Activated T-helper 17 cell treated with anti-CD3 and anti-CD28 coated beads, Interleukin-2, amount 50 U/mL, for 72 hours (primary cell): ENCODE data around the gene CHN2. TPM values are rescaled to one million over a fixed set of nuclear protein-coding genes. Genes with fewer than 3 reads are reported as not detected.

ENCODE experiments used
- ATAC-seq: fragments of 150-1000 bp; cut with Tn5 transposase; replicated peaks from 2 replicates; pipeline ENCODE4 v1.10.0; 2021; ENCODE audit warnings: mild to moderate bottlenecking, moderate library complexity
- H3K27ac Mint-ChIP-seq: one replicate; pipeline ENCODE4 v1.8.0; 2022; ENCODE audit warnings: mixed read lengths
- H3K27me3 Mint-ChIP-seq: one replicate; pipeline ENCODE4 v1.8.0; 2022; ENCODE audit warnings: mixed read lengths
- H3K36me3 Mint-ChIP-seq: one replicate; pipeline ENCODE4 v1.8.0; 2022; ENCODE audit warnings: low read depth, mild to moderate bottlenecking, mixed read lengths
- H3K4me1 Mint-ChIP-seq: one replicate; pipeline ENCODE4 v1.8.0; 2022; ENCODE audit warnings: mixed read lengths
- H3K4me3 Mint-ChIP-seq: one replicate; pipeline ENCODE4 v1.8.0; 2022; ENCODE audit warnings: mild to moderate bottlenecking, mixed read lengths
- H3K9me3 Mint-ChIP-seq: one replicate; pipeline ENCODE4 v1.8.0; 2022; ENCODE audit warnings: mixed read lengths
- total RNA-seq, 2 donors: library from RNA; stranded (reverse); gene quantifications; one replicate each; pipeline ENCODE4 v1.2.3, GENCODE V29; 2022

The CHN2 gene
- total RNA-seq, 2 donors from 2014 or later, result 0.85 TPM; not detected in 1

DNA sequence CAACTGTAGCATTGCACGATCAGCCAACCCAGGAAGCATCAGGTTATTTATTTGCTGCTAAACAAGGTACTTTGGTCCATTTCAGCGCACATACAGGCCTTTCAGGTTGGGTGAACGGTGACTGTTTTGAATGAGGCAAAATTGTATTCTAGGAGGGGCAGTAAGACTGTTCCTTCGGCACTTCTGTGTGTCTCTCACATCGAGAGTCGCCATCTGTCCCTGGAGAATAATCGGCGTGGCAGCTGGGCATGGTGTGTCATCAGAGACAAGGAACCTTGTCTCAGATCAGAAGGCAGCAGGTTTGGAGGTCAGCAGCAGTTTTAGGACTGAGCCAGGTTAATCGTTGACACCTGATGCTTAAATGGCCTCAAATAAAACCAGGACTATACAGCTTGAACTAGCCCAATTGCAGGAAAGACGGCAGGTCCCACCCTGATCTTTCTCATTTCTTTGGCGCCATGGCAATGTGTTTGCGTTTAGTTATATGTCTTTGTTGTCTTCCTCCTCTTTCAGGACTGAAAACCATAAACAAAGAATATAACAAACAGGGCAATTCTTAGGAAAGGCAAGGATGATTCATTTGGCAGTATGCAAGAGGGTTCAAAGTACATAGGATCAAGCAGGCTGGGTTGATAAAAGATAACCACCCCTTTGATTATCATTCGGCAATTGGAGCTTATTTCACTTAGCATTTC, 277.0 kb downstream of the CHN2 start:
- H3K4me3 Mint-ChIP-seq, result no peak overlapping the region
- H3K27ac Mint-ChIP-seq, result no peak overlapping the region
- peaks cover 3% of the 10 kb centered on the region for H3K27me3 Mint-ChIP-seq
- H3K4me1 Mint-ChIP-seq, result no peaks in the 10 kb centered on the region
- no peaks in the 10 kb centered on the region for H3K9me3 Mint-ChIP-seq
- H3K36me3 Mint-ChIP-seq, result no peaks in the 10 kb centered on the region
- no peak for ATAC-seq

- H3K4me1 Mint-ChIP-seq, result no peaks in the 10 kb centered on the region
- H3K4me3 Mint-ChIP-seq, result no peak overlapping the region
- H3K27ac Mint-ChIP-seq, result no peak overlapping the region
- no peak for ATAC-seq
- H3K27me3 Mint-ChIP-seq, result peaks cover 3% of the 10 kb centered on the region
- no peaks in the 10 kb centered on the region for H3K36me3 Mint-ChIP-seq
- H3K9me3 Mint-ChIP-seq, result no peaks in the 10 kb centered on the region
Observed at GRCh38 chr7:29476916-29477315, 282.3 kb downstream of the CHN2 start.

- Mint-ChIP-seq H3K4me1 (no peaks in the 10 kb centered on the region), H3K36me3 (no peaks in the 10 kb centered on the region), H3K27ac (no peak overlapping the region), H3K9me3 (no peaks in the 10 kb centered on the region), H3K4me3 (no peak overlapping the region), H3K27me3 (peaks cover 3% of the 10 kb centered on the region)
- ATAC-seq, result no peak
Observed at GRCh38 chr7:29478226-29478625, 283.7 kb downstream of the CHN2 start.

- H3K36me3 Mint-ChIP-seq, result no peaks in the 10 kb centered on the region
- H3K9me3 Mint-ChIP-seq, result no peaks in the 10 kb centered on the region
- peaks cover 3% of the 10 kb centered on the region for H3K27me3 Mint-ChIP-seq
- no peaks in the 10 kb centered on the region for H3K4me1 Mint-ChIP-seq
- H3K27ac Mint-ChIP-seq, result no peak overlapping the region
- H3K4me3 Mint-ChIP-seq, result no peak overlapping the region
- ATAC-seq, result no peak
Observed at GRCh38 chr7:29478687-29479240, 284.2 kb downstream of the CHN2 start.

DNA sequence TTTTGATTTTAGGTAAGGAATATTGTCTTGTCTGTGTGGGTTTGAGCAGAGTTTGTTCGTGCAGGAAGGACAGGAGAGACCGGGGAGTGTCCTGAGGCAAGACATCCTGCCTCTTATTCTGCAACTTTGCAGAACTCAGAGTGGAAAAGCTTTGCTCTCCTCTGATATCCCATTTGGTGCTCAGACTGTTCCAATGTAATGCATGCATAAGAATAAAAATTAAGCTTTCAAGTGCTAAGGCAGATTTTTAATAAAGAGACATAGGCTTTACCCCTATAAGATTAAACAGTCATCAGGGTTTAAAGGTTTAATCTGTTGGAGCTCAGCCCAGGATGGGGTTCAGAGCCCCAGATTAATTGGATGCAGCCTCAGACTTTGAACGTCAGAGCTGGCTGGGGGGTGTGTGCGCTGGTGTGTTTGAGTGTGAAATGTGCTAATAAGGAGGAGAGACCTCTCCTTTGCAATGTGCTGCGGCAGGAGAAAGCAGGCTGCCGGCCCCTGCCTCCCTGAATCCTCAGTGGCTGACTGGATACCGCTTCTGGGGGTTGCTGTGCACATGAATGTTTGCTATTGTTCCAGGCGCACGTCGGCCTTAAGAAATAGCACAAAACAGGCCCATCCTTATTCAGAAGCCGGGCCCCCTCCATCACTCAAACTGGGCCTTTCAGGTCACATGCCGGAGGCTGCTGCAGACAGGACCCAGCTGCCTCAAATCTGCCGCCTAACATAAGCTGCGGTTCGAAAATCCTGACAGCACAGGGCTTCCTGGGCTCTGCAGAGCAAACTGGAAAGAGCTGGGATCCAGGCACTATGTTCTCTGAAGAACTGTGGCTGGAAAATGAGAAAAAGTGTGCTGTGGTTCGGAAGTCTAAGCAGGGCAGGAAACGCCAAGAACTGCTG, 285.0 kb downstream of the CHN2 start:
- Mint-ChIP-seq H3K27me3 (no peaks in the 10 kb centered on the region), H3K9me3 (no peaks in the 10 kb centered on the region), H3K36me3 (no peaks in the 10 kb centered on the region), H3K4me1 (no peaks in the 10 kb centered on the region), H3K27ac (no peak overlapping the region), H3K4me3 (no peak overlapping the region)
- no peak for ATAC-seq

DNA sequence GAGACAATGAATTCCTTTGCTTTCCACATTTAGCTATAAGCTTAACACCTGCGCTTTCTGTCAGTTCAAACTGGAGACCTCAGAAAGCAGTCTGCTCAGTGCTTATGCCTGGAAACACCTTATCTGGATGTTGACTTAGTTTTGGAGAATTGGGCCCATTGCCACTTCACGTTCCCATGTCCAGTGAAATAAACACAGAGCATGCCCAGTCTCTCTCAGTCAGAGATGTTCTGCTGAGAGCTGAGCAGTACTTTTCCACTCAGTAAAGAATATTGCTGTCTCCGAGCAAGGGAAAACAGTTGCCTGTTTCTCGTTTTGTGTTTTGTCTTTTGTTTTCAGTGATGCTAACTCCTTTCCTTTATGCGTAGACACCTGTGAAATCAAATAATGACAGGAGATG, 285.9 kb downstream of the CHN2 start:
- no peak for ATAC-seq
- Mint-ChIP-seq H3K9me3 (no peaks in the 10 kb centered on the region), H3K27ac (no peak overlapping the region), H3K4me3 (no peak overlapping the region), H3K4me1 (no peaks in the 10 kb centered on the region), H3K36me3 (no peaks in the 10 kb centered on the region), H3K27me3 (peaks cover 4% of the 10 kb centered on the region)

- no peak overlapping the region for H3K27ac Mint-ChIP-seq
- no peaks in the 10 kb centered on the region for H3K36me3 Mint-ChIP-seq
- no peaks in the 10 kb centered on the region for H3K4me1 Mint-ChIP-seq
- peaks cover 5% of the 10 kb centered on the region for H3K27me3 Mint-ChIP-seq
- H3K4me3 Mint-ChIP-seq, result no peak overlapping the region
- no peak for ATAC-seq
- no peaks in the 10 kb centered on the region for H3K9me3 Mint-ChIP-seq
Observed at GRCh38 chr7:29480934-29481651, 286.5 kb downstream of the CHN2 start.

- no peaks in the 10 kb centered on the region for H3K9me3 Mint-ChIP-seq
- no peaks in the 10 kb centered on the region for H3K36me3 Mint-ChIP-seq
- ATAC-seq, result no peak
- no peak overlapping the region for H3K4me3 Mint-ChIP-seq
- H3K27ac Mint-ChIP-seq, result no peak overlapping the region
- no peaks in the 10 kb centered on the region for H3K4me1 Mint-ChIP-seq
- H3K27me3 Mint-ChIP-seq, result peaks cover 11% of the 10 kb centered on the region
Observed at GRCh38 chr7:29482056-29482455, 287.5 kb downstream of the CHN2 start.

GRCh38 chr7:29483219-29484104, 288.9 kb downstream of the CHN2 start:
- Mint-ChIP-seq H3K27me3 (peaks cover 11% of the 10 kb centered on the region), H3K4me1 (no peaks in the 10 kb centered on the region), H3K4me3 (no peak overlapping the region), H3K27ac (no peak overlapping the region), H3K9me3 (no peaks in the 10 kb centered on the region), H3K36me3 (no peaks in the 10 kb centered on the region)
- ATAC-seq, result no peak

- Mint-ChIP-seq H3K4me1 (no peaks in the 10 kb centered on the region), H3K27ac (no peak overlapping the region), H3K9me3 (no peaks in the 10 kb centered on the region), H3K27me3 (peaks cover 11% of the 10 kb centered on the region), H3K36me3 (no peaks in the 10 kb centered on the region), H3K4me3 (no peak overlapping the region)
- no peak for ATAC-seq
Observed at GRCh38 chr7:29484280-29484679, 289.7 kb downstream of the CHN2 start.

DNA sequence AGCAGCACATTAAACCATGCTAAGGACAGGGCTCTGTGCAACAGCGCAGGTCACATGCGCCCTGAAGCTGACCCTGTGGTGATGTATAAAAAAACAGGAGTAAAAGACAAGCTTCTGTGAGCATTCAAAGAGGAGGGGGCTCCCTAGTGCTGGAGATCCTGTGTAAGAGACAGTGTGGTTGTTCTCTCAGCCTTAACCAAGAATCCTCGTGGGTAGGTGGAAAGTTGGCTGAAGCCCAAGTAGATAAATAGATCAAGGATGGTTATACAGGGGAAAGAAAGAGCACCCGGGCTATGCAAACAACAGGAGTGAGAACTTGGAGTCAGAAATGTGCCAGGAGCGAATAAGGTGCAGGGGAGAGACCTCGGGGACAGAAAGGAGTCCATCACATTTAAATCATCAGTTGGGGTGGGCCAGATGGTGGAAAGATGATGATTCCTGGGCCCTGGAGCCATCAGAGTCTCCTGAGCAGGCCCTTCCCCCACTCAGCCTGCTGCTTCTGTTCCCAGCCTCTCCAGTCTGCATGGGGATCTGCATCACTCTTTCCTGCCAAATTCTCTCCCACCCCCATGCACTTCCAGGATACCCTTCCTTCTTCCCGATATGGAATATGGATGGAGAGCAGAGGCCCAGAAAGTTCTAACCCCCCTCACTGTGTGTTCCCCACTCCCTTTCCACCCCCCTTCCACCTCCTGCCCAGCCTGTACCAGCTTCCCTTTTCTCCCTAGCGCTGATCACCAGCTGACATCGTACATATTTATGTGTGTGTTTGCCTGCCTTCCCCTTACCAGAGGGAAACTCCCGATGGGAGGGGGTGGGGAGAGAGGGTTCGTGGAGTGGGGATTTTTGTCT, 291.0 kb downstream of the CHN2 start:
- Mint-ChIP-seq H3K4me3 (no peak overlapping the region), H3K27ac (no peak overlapping the region), H3K4me1 (no peaks in the 10 kb centered on the region), H3K9me3 (no peaks in the 10 kb centered on the region), H3K36me3 (no peaks in the 10 kb centered on the region), H3K27me3 (peaks cover 11% of the 10 kb centered on the region)
- no peak for ATAC-seq

GRCh38 chr7:29486191-29486700, 291.7 kb downstream of the CHN2 start:
- H3K9me3 Mint-ChIP-seq, result no peaks in the 10 kb centered on the region
- no peaks in the 10 kb centered on the region for H3K36me3 Mint-ChIP-seq
- peaks cover 11% of the 10 kb centered on the region for H3K27me3 Mint-ChIP-seq
- ATAC-seq, result no peak
- no peak overlapping the region for H3K27ac Mint-ChIP-seq
- H3K4me1 Mint-ChIP-seq, result no peaks in the 10 kb centered on the region
- no peak overlapping the region for H3K4me3 Mint-ChIP-seq

DNA sequence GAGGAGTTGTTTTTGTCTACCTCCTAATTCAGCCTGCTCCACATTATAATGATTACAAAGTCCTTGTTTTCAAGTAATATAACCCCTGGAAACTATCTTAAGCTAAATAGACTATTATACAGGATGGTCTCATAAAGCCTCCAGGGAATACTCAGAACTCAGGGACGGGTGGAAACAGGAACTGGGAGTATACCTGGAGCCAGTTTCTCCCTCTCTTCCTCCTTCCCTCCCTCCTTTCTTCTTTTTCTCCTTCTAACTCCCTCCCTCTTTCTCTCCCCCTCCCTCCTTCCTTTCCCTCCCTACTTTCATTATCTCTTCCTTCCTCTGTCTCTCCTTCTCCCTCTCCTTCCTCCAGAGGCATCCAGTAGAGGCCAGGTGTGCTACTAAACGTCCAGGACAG, 292.8 kb downstream of the CHN2 start:
- Mint-ChIP-seq H3K27ac (no peak overlapping the region), H3K4me1 (no peaks in the 10 kb centered on the region), H3K4me3 (no peak overlapping the region), H3K27me3 (peaks cover 11% of the 10 kb centered on the region), H3K9me3 (no peaks in the 10 kb centered on the region), H3K36me3 (no peaks in the 10 kb centered on the region)
- ATAC-seq, result no peak
